PC-9 (cell line): ENCODE results near the gene MGAT3.

Source experiments
- CTCF ChIP-seq: fragments of 200-600 bp; sonication (generic); conservative IDR thresholded peaks from 2 replicates; pipeline ENCODE4 v1.6.1; 2017; ENCODE audit warnings: mixed run types, antibody characterized with exemption, mild to moderate bottlenecking, moderate library complexity
- EZH2 ChIP-seq: fragments of 200-600 bp; sonication (generic); IDR thresholded peaks from 2 replicates; pipeline ENCODE4 v1.8.0; 2017; ENCODE audit warnings: antibody characterized with exemption, low read depth

GRCh38 chr22:39529487-39529851, 72.7 kb downstream of the MGAT3 start:
- TF ChIP-seq CTCF (no peak; the same call in none of the 2 replicates), EZH2 (no peak)
